ENCODE data around the gene CCDC187.
"Not testable (repeated sequence)": the region's sequence is repeated elsewhere in the genome, so short reads cannot be mapped to it uniquely, and the experiment has no call there.

DNA sequence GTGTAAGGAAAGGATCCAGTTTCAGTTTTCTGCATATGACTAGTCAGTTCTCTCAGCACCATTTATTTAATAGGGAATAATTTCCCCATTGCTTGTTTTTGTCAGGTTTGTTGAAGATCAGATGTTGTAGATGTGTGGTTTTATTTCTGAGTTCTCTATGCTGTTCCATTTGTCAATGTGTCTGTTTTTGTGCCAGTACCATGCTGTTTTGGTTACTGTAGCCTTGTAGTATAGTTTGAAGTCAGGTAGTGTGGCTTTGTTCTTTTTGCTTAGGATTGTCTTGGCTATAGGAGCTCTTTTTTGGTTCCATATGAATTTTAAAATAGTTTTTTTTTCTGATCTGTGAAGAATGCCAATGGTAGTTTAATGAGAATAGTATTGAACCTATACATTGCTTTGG is 17.1 kb upstream of the CCDC187 start:
- not testable (repeated sequence) for TF ChIP-seq CTCF, EZH2, EZH2phosphoT487 (IDR thresholded peaks at IDR 0.05)
